NCI-H2081 treated with DMSO at 0.1 percent for 48 hours (cell line): Measurements from ENCODE around the gene PSAPL1.
"Not testable (repeated sequence)": the region's sequence is repeated elsewhere in the genome, so short reads cannot be mapped to it uniquely, and the experiment has no call there.

Source experiments
- DNase-seq: peaks from one replicate; lab custom pipeline; 2025; lab: John Stamatoyannopoulos, UW

Gene PSAPL1

GRCh38 chr4:7458066-7458425, 23.3 kb upstream of the PSAPL1 start:
- DNase-seq, result no peak

GRCh38 chr4:7457201-7458065, 22.7 kb upstream of the PSAPL1 start:
- DNase-seq, result no peak

- DNase-seq, result not testable (repeated sequence)
These were observed 18.1 kb upstream of the PSAPL1 start for GRCh38 chr4:7452802-7453201.

- no peak for DNase-seq
These were observed 17.1 kb upstream of the PSAPL1 start for GRCh38 chr4:7451800-7452199.

- DNase-seq, result no peak
These were observed 16.7 kb upstream of the PSAPL1 start for GRCh38 chr4:7451434-7451789.

- DNase-seq, result no peak
These were observed 16.2 kb upstream of the PSAPL1 start for GRCh38 chr4:7450775-7451433.

- DNase-seq, result no peak
These were observed 13.3 kb upstream of the PSAPL1 start for GRCh38 chr4:7448036-7448435.

GRCh38 chr4:7447236-7447635, 12.5 kb upstream of the PSAPL1 start:
- no peak for DNase-seq

- no peak for DNase-seq
These were observed 10.0 kb upstream of the PSAPL1 start for GRCh38 chr4:7444731-7445130.

- DNase-seq, result no peak
These were observed 9.6 kb upstream of the PSAPL1 start for GRCh38 chr4:7444314-7444713.

- no peak for DNase-seq
These were observed 7.9 kb upstream of the PSAPL1 start for GRCh38 chr4:7442574-7443162.

- DNase-seq, result no peak
These were observed 6.5 kb upstream of the PSAPL1 start for GRCh38 chr4:7441201-7441600.

GRCh38 chr4:7439699-7440098, 5.0 kb upstream of the PSAPL1 start:
- DNase-seq, result no peak

- no peak for DNase-seq
These were observed 1.5 kb upstream of the PSAPL1 start for GRCh38 chr4:7436256-7436655.

- DNase-seq, result no peak
These were observed 836 bp upstream of the PSAPL1 start for GRCh38 chr4:7435471-7436061.

- DNase-seq, result no peak
These were observed 477 bp downstream of the PSAPL1 start for GRCh38 chr4:7434141-7434765.

- no peak for DNase-seq
These were observed 1.2 kb downstream of the PSAPL1 start for GRCh38 chr4:7433376-7434140.

- no peak for DNase-seq
These were observed 2.0 kb downstream of the PSAPL1 start for GRCh38 chr4:7432531-7433375.

- DNase-seq, result no peak
These were observed 2.8 kb downstream of the PSAPL1 start for GRCh38 chr4:7431696-7432530.
